Thyroid gland (tissue), 4 donors: Measurements from ENCODE around the gene PALMD. TPM values are rescaled to one million over a fixed set of nuclear protein-coding genes. Genes with fewer than 3 reads are reported as not detected.
A peak's percentile ranks its signal among the peaks of the same experiment; 100 is the strongest.

Source experiments
- DNase-seq, 2 donors: peaks; one replicate each; pipeline ENCODE4 v3.0.0-alpha.2; 2019
- H3K27ac ChIP-seq, 3 donors: fragments of 200-600 bp; sonication (generic); 1 replicate in 2 of 3; 2 replicates in 1 of 3; pipeline ENCODE4 v1.5.1; 2016 to 2019; ENCODE audit warnings: mild to moderate bottlenecking in 1 of 3, moderate library complexity in 1 of 3
- H3K27me3 ChIP-seq: fragments of 200-600 bp; sonication (generic); one replicate; pipeline ENCODE4 v1.5.1; 2019
- H3K36me3 ChIP-seq, 2 donors: fragments of 200-600 bp; sonication (generic); one replicate each; pipeline ENCODE4 v1.5.1; 2016 to 2019
- H3K4me1 ChIP-seq, 2 donors: fragments of 200-600 bp; sonication (generic); one replicate each; pipeline ENCODE4 v1.5.1; 2017 to 2019
- H3K4me3 ChIP-seq, 3 donors: fragments of 200-600 bp; sonication (generic); replicated peaks in 1 of 3; 1 replicate in 2 of 3; 2 replicates in 1 of 3; pipeline ENCODE4 v1.5.1; 2016; ENCODE audit warnings: mild to moderate bottlenecking in 1 of 3
- H3K9me3 ChIP-seq: fragments of 200-600 bp; sonication (generic); one replicate; pipeline ENCODE4 v1.5.1; 2017
- POLR2A ChIP-seq, 2 donors: fragments of 450-650 bp; IDR thresholded peaks; one replicate each; pipeline ENCODE4 v1.6.1; 2017; ENCODE audit warnings: antibody characterized with exemption in 2 of 2, mild to moderate bottlenecking in 2 of 2, moderate library complexity in 1 of 2
- WGBS, 2 donors: methylation state at CpG; one replicate each; pipeline ENCODE4 v1.1.5; 2017; 5-methylcytosine and 5-hydroxymethylcytosine counted together
- intact Hi-C: fragments of 100-400 bp; cut with DNase I; formaldehyde crosslinking; loops from one replicate; pipeline ENCODE4 v1.15.1; 2023
- total RNA-seq, 4 donors: library from RNA; depleted of rRNA; stranded (reverse); fragments of >200 nt; gene quantifications; one replicate each; pipeline ENCODE4 v1.2.3, GENCODE V29; 2016
- TF ChIP-seq, protein P1 (sequence below), 6 experiments: fragments of 200-600 bp in 3 of 6; fragments of 450-650 bp in 3 of 6; sonication (generic) in 3 of 6; IDR thresholded peaks; one replicate each; pipeline ENCODE4 v1.5.1; 2016 to 2019; ENCODE audit warnings: antibody characterized with exemption in 6 of 6, mild to moderate bottlenecking in 2 of 6, inconsistent platforms in 1 of 6, moderate library complexity in 1 of 6

Gene PALMD
- total RNA-seq, 4 donors from 2014 or later = 6.9 to 14.1 (median 11.2) TPM

DNA sequence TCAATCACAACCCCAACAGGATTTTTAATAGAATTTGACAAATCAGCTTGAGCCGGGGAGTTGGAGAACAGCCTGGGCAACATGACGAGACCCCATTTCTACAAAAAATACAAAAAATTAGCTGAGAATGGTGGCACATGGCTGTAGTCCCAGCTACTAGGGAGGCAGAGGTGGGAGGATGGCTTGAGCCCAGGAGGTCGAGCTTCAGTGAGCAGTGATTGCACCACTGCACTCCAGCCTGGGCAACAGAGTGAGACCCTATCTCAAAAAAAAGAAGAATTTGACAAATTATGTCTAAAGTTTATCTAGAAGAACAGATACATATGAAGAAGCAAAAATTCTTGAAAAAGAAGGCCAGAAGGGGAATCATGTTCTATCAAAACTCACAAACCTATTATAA is 77.3 kb downstream of the PALMD start:
- no peak for DNase-seq
- Histone ChIP-seq H3K9me3 (no peaks in the 10 kb centered on the region), H3K36me3 (no peaks in the 10 kb centered on the region), H3K27me3 (no peaks in the 10 kb centered on the region), H3K4me3 (no peak overlapping the region), H3K27ac (no peak overlapping the region), H3K4me1 (no peaks in the 10 kb centered on the region)
- 98% methylated on average over 3 of the region's 3 CpGs for WGBS, 2 donors
- intact Hi-C loops = no loop called here
- TF ChIP-seq, protein P1, sequence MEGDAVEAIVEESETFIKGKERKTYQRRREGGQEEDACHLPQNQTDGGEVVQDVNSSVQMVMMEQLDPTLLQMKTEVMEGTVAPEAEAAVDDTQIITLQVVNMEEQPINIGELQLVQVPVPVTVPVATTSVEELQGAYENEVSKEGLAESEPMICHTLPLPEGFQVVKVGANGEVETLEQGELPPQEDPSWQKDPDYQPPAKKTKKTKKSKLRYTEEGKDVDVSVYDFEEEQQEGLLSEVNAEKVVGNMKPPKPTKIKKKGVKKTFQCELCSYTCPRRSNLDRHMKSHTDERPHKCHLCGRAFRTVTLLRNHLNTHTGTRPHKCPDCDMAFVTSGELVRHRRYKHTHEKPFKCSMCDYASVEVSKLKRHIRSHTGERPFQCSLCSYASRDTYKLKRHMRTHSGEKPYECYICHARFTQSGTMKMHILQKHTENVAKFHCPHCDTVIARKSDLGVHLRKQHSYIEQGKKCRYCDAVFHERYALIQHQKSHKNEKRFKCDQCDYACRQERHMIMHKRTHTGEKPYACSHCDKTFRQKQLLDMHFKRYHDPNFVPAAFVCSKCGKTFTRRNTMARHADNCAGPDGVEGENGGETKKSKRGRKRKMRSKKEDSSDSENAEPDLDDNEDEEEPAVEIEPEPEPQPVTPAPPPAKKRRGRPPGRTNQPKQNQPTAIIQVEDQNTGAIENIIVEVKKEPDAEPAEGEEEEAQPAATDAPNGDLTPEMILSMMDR (IDR thresholded peaks at IDR 0.05) = no peak
- TF ChIP-seq POLR2A (IDR thresholded peaks at IDR 0.05) = no peak

DNA sequence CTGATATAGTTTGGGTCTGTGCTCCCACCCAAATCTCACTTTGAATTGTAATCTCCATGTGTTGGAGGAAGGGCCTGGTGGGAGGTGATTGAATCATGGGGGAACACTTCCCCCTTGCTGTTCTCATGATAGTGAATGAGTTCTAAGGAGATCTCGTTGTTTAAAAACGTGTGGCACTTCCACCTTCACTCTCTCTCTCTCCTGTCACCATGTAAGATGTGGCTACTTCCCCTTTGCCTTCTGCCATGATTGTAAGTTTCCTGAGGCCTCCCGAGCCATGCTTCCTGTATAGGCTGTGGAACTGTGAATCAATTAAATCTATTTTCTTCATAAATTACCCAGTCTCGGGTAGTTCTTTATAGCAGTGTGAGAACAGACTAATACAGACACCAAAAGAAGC is 80.1 kb downstream of the PALMD start:
- 60 to 67% methylated on average over 4 of the region's 4 CpGs for whole genome bisulfite sequencing, 2 donors
- H3K4me1 ChIP-seq = no peaks in the 10 kb centered on the region
- peaks cover 0 to 3% of the 10 kb centered on the region in 2 donors for H3K36me3 ChIP-seq
- H3K4me3 ChIP-seq = no peak overlapping the region
- H3K27me3 ChIP-seq = no peaks in the 10 kb centered on the region
- TF ChIP-seq POLR2A (IDR thresholded peaks at IDR 0.05) = no peak
- TF ChIP-seq, protein P1 (IDR thresholded peaks at IDR 0.05) = no peak
- no peak for DNase-seq
- no peaks in the 10 kb centered on the region for H3K9me3 ChIP-seq
- intact Hi-C loops = no loop called here
- no peak overlapping the region for H3K27ac ChIP-seq

DNA sequence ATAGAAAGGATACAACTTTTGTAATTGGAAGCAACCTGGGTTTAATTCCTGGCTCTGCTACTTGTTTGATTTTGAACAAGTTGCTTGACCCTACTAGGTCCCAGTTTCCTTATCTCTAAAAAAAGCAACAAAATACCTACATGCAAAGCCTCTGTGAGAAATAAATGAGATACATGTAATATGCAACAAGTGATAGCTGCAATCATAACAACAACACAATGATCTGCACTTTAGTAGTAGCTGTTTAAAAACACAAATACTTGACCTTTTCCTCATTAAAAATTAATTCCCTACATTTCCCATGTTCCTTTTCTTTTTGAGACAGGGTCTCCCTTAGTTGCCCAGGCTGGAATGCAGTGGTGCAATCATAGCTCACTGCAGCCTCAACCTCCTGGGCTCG is 80.5 kb downstream of the PALMD start:
- no peak for DNase-seq
- TF ChIP-seq, protein P1 (IDR thresholded peaks at IDR 0.05) = no peak
- TF ChIP-seq POLR2A (IDR thresholded peaks at IDR 0.05) = no peak
- Histone ChIP-seq H3K27ac (no peak overlapping the region), H3K4me1 (no peaks in the 10 kb centered on the region), H3K4me3 (no peak overlapping the region), H3K36me3 (peaks cover 0 to 3% of the 10 kb centered on the region in 2 donors), H3K27me3 (no peaks in the 10 kb centered on the region), H3K9me3 (no peaks in the 10 kb centered on the region)
- intact Hi-C loops = no loop called here
- 94 to 96% methylated on average over 1 of the region's 1 CpG for WGBS, 2 donors

DNA sequence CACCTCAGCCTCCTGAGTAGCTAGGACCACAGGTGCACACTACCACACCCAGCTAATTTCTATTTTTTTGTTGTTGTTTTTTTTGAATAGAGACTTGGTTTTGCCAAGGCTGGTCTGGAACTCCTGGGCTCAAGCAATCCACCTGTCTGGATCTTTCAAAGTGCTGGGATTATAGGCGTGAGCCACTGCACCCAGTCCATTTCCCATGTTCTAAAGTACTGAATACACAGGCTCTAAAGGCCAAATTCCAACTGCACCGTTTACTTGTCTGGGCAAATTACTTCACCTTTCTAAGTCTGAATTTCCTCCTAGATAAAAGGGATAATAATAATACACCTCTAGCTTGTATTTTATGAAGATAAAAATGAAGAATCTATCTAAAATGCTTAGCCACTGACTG is 80.9 kb downstream of the PALMD start:
- Histone ChIP-seq H3K36me3 (peaks cover 0 to 3% of the 10 kb centered on the region in 2 donors), H3K27ac (no peak overlapping the region), H3K4me3 (no peak overlapping the region), H3K4me1 (no peaks in the 10 kb centered on the region), H3K9me3 (no peaks in the 10 kb centered on the region), H3K27me3 (no peaks in the 10 kb centered on the region)
- 84 to 90% methylated on average over 2 of the region's 2 CpGs for WGBS, 2 donors
- TF ChIP-seq, protein P1 (IDR thresholded peaks at IDR 0.05) = no peak
- no peak for TF ChIP-seq POLR2A (IDR thresholded peaks at IDR 0.05)
- intact Hi-C loops = no loop called here
- DNase-seq = no peak

DNA sequence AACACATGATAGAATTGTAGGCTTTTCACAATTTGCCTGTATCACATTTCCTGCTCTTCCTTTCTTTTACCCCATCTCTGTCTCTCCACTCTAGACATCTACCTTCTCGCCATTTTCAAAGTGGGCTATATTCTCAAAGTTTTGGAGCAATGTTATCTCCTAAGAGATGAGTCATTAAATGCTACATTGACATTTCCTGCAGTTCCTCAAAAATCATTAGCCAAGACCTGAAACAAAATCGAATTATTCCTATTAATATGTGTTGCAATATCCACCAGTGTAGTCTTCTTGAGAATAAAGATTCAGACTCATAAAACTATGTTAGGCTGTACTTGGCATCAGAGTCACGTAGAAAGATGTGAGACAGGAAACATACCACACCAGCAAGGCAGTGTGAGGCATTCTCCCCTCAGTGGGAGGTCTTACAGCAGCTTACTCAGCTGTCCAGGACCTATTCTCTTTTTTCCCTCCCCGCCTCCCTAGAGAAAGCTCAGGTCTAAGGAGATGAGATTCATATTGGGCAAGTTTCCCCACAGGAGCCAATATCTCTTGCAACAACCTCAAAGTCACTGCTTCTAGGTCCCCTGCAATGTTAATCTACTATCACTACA is 81.8 kb downstream of the PALMD start:
- H3K4me1 ChIP-seq = no peaks in the 10 kb centered on the region
- no peak for DNase-seq
- H3K9me3 ChIP-seq = no peaks in the 10 kb centered on the region
- intact Hi-C loops = no loop called here
- H3K27ac ChIP-seq = peak overlapping the region in 2 of 3 donors; percentile 14 to 43
- TF ChIP-seq, protein P1 (IDR thresholded peaks at IDR 0.05) = no peak
- TF ChIP-seq POLR2A (IDR thresholded peaks at IDR 0.05) = no peak
- H3K4me3 ChIP-seq = no peak overlapping the region
- WGBS, 2 donors = 85 to 91% methylated on average over 4 of the region's 4 CpGs
- H3K36me3 ChIP-seq = peaks cover 0 to 3% of the 10 kb centered on the region in 2 donors
- H3K27me3 ChIP-seq = no peaks in the 10 kb centered on the region
